Neural crest cell (in vitro differentiated cells): ENCODE measurements around the gene EIF3F. TPM values are rescaled to one million over a fixed set of nuclear protein-coding genes. Genes with fewer than 3 reads are reported as not detected.

Experiments used
- DNase-seq: peaks from one replicate; pipeline ENCODE4 v3.0.0; 2021; ENCODE audit warnings: low read depth, mixed read lengths, low spot score
- H3K27ac Mint-ChIP-seq: one replicate; pipeline ENCODE4 v1.8.0; 2021; ENCODE audit warnings: mild to moderate bottlenecking, mixed read lengths; ENCODE audit not compliant: unreplicated experiment
- H3K27me3 Mint-ChIP-seq: 2 replicates; pipeline ENCODE4 v1.8.0; 2021; ENCODE audit warnings: low read depth, mild to moderate bottlenecking, mixed read lengths
- H3K36me3 Mint-ChIP-seq: 2 replicates; pipeline ENCODE4 v1.8.0; 2021; ENCODE audit warnings: low read depth, mild to moderate bottlenecking, mixed read lengths
- H3K4me1 Mint-ChIP-seq: 2 replicates; pipeline ENCODE4 v1.8.0; 2021; ENCODE audit warnings: mixed read lengths
- H3K4me3 Mint-ChIP-seq: one replicate; pipeline ENCODE4 v1.8.0; 2021; ENCODE audit warnings: mild to moderate bottlenecking, mixed read lengths
- H3K9me3 Mint-ChIP-seq: 2 replicates; pipeline ENCODE4 v1.8.0; 2021; ENCODE audit warnings: mixed read lengths
- total RNA-seq: library from RNA; stranded (reverse); gene quantifications from 2 replicates; pipeline ENCODE4 v1.2.1, GENCODE V29; 2021
- TF ChIP-seq, protein P1 (sequence below): fragments of 200-600 bp; sonication (generic); conservative IDR thresholded peaks from 2 replicates; pipeline ENCODE4 v1.5.0; 2021; ENCODE audit warnings: antibody characterized with exemption, mild to moderate bottlenecking

The EIF3F gene
- total RNA-seq, 1 donor from 2014 or later: 317 TPM

DNA sequence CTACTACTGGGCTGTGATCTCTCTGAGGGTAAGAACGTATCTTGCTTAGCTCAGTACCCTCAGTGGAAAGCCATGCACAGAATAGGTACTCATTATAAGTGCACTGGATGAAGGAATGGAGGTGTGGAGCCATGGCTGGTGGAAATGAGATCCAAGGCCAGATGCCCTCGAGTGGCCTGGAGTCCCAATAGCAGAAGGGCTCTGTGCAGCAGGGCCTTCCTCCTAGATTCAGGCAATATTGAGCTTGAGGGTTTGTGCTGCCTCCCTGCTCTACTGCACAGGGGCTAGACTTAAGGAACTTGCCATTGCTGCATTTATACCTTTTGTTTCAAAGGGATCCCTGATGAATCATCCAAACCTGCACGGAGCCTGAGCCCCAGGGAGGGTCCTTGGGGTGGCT lies 60.2 kb downstream of the EIF3F start:
- H3K9me3 Mint-ChIP-seq: peaks cover 3% of the 10 kb centered on the region
- no peaks in the 10 kb centered on the region for H3K4me1 Mint-ChIP-seq
- DNase-seq: no peak
- no peak overlapping the region for H3K27ac Mint-ChIP-seq
- TF ChIP-seq, protein P1, sequence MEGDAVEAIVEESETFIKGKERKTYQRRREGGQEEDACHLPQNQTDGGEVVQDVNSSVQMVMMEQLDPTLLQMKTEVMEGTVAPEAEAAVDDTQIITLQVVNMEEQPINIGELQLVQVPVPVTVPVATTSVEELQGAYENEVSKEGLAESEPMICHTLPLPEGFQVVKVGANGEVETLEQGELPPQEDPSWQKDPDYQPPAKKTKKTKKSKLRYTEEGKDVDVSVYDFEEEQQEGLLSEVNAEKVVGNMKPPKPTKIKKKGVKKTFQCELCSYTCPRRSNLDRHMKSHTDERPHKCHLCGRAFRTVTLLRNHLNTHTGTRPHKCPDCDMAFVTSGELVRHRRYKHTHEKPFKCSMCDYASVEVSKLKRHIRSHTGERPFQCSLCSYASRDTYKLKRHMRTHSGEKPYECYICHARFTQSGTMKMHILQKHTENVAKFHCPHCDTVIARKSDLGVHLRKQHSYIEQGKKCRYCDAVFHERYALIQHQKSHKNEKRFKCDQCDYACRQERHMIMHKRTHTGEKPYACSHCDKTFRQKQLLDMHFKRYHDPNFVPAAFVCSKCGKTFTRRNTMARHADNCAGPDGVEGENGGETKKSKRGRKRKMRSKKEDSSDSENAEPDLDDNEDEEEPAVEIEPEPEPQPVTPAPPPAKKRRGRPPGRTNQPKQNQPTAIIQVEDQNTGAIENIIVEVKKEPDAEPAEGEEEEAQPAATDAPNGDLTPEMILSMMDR: no peak
- H3K4me3 Mint-ChIP-seq: no peak overlapping the region
- H3K36me3 Mint-ChIP-seq: no peaks in the 10 kb centered on the region
- H3K27me3 Mint-ChIP-seq: peaks cover 49% of the 10 kb centered on the region

DNA sequence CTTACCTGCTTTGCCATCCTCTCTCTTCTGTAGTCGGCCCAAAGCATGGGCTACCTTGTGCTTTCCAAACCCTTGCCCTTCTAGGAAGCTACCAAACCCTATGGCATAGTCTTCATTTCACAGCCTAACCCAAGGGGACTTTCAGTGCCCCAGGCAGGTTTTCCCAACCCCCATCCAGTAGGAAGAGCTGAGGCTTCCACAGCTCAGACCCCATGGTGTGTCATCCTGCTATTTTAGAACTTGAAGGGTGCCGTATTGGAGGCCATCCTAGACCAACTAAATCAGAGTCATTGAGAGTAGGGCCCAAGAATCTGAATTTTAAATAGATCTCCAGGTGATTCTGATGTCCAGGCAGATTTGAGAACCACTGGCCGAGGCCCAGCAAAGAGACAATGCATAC lies 61.9 kb downstream of the EIF3F start:
- Mint-ChIP-seq H3K9me3 (no peaks in the 10 kb centered on the region), H3K27me3 (peaks cover 42% of the 10 kb centered on the region), H3K4me3 (no peak overlapping the region), H3K4me1 (no peaks in the 10 kb centered on the region), H3K27ac (no peak overlapping the region), H3K36me3 (no peaks in the 10 kb centered on the region)
- TF ChIP-seq, protein P1: no peak
- DNase-seq: no peak

Other genes with a start within 250 kb of the EIF3F start
- not detected in 2 replicates for gene OR5P2, start 190.4 kb upstream of the EIF3F start, total RNA-seq
- gene OR5P3, start 156.5 kb upstream of the EIF3F start, total RNA-seq: not detected in 2 replicates
- not detected in 2 replicates for gene OR10A6, start 56.1 kb upstream of the EIF3F start, total RNA-seq
- gene OR10A3, start 45.6 kb upstream of the EIF3F start, total RNA-seq: not detected in 2 replicates
- not detected in 2 replicates for gene NLRP10, start 21.9 kb upstream of the EIF3F start, total RNA-seq
- 23.7 and 26.1 TPM in 2 replicates for gene TUB, start 93.9 kb downstream of the EIF3F start, total RNA-seq
- gene RIC3, start 181.7 kb downstream of the EIF3F start, total RNA-seq: 8.9 and 9.1 TPM in 2 replicates